ENCODE data around the gene CLIC4.
A peak's percentile ranks its signal among the peaks of the same experiment; 100 is the strongest.

Gene CLIC4

GRCh38 chr1:24859063-24860010 is 114.1 kb downstream of the CLIC4 start:
- DNase-seq (ENCODE audit: low spot score) = no peak

DNA sequence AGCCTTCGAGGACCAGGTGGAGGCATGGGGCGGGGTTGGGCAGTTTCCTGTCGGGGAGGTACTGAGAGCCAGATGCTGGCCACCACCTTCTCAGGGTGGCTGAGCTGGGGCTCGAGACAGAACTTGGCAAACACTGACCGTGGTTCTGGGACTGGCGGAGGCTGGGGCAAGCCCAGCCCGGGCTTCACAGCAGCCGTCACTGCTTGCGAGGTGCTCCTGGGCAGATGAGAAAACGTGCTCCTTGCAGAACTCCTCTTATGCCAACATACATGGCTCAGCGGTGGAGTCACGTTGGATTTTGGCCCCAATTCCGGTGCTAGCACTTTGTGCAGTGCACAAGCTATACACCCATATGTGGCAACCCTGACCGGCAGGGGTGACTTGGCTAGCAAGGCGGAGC is 115.6 kb downstream of the CLIC4 start:
- DNase-seq (ENCODE audit: low spot score) = no peak

GRCh38 chr1:24861821-24862727 is 116.8 kb downstream of the CLIC4 start:
- no peak for DNase-seq (ENCODE audit: low spot score)

- no peak for DNase-seq (ENCODE audit: low spot score)
These were observed 117.7 kb downstream of the CLIC4 start for GRCh38 chr1:24862775-24863483.

- no peak for DNase-seq (ENCODE audit: low spot score)
These were observed 119.1 kb downstream of the CLIC4 start for GRCh38 chr1:24864370-24864777.

- no peak for DNase-seq (ENCODE audit: low spot score)
These were observed 119.9 kb downstream of the CLIC4 start for GRCh38 chr1:24865168-24865567.

DNA sequence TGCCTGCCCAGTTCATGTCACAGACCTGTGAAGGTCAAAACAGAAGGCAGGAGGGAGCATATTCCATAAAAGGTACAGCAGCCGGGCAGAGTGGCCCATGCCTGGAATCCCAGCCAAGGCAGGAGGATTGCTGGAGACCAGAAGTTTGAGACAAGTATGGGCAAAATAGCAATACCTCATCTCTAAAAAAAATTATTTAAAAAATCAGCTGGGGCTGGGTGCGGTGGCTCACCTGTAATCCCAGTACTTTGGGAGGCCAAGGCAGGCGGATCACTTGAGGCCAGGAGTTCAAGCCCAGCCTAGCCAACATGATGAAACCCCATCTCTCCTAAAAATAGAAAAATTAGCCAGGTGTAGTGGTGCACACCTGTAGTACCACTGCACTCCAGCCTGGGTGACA is 120.3 kb downstream of the CLIC4 start:
- DNase-seq (ENCODE audit: low spot score) = no peak

GRCh38 chr1:24866211-24867083 is 121.2 kb downstream of the CLIC4 start:
- DNase-seq (ENCODE audit: low spot score) = no peak

GRCh38 chr1:24867084-24867870 is 122.0 kb downstream of the CLIC4 start:
- no peak for DNase-seq (ENCODE audit: low spot score)

DNA sequence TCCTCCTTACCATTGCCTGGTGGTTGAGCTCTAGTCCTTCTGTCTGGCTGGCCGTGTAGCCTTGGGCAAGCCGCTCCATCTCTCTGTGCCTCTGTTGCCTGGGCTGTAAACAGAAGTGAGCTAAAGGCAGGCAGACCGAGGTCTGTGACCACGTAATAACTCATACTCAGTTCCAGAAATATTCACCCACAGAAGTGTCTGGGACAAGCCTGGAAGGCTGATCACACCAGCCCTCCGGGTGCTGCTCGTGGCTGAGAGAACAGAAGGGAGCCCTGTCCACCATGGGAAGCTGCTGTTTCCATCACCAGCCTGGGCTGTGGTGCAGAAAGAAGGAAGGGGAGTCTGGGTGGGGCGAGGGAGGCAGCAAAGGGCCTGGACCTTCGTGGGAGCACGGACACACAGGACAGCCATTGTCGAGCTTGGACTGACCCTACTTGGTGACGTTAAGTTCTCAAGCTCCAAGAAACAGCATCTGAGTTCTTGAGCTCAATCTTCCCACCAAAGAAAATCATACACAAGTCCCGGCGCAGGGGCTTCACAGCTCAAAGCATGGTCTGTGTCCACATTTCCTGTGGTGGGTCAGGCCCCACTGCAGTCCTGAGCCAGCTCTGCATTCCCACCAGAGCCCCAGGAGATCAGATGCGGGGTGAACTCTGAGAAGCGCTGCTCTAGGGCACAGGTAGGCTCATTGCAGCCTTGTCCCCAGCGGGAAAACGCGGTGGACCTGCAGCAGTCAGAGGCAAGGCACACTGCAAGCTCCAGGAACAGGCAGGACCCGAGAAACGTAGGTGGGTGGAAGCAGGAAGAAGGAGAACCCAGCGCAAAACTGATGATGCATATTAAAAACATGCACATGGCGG is 123.0 kb downstream of the CLIC4 start:
- DNase-seq (ENCODE audit: low spot score) = no peak

DNA sequence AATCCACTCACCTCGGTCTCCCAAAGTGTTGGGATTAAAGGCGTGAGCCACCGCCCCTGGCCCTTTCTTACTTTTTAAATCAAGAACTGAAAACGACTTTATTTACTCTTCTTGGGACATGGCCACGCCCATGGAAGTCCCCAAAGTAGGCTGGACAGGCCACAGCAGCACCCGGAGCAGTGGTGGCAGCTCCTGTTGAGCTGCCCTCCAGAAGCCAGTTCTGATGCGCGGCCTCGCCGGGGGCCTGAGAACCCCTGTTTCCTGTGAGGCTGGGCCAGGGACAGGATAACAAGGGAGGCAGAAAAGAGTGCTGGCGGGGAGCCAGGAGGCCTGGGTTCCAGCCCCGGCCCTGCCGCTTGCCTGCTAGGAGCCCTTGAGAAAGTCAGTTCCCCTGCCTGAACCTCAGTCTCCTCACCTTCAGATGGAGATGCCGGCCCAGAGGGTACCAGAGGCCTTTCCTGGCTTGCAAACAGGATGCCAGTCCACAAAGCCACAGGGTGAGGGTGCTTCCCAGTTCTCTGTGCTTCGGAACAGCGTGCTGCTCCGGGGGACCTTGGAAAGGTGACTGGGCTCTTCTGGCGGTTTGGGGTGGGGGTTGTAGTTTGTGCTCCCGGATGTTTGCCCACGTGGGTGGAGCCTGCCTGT is 125.4 kb downstream of the CLIC4 start:
- DNase-seq (ENCODE audit: low spot score) = no peak

DNA sequence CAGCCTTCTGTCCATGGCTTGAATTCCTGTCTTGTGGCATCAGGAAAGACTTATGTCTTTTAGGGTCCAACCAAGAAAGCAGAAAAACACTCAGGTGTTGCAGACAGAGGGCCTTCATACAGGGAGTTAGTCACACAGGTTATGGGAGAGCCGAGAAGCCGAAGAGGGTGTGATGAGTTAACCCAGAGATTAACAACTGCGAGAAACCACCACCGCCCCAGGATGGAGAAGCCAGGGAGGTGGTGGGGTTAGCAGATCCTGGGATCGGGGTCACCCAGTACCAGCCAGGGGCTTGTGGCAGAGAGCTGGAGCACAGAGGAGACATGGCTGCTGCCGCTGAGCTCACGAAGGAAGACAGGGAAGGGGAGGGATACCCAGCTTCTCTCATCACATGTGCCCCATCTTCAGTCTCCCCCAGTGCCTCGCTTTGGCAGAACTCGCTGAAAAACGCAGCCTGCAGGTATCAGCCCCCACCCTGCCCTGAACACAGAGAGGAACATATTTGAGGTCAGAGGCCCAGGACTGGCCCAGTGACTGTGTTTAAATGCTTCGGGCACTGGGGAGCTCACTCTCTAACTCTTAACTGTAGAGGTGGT is 126.2 kb downstream of the CLIC4 start:
- no peak for DNase-seq (ENCODE audit: low spot score)

- DNase-seq (ENCODE audit: low spot score) = peak; percentile 56
These were observed 127.0 kb downstream of the CLIC4 start for GRCh38 chr1:24872061-24872850.

- no peak for DNase-seq (ENCODE audit: low spot score)
These were observed 127.9 kb downstream of the CLIC4 start for GRCh38 chr1:24873148-24873547.

DNA sequence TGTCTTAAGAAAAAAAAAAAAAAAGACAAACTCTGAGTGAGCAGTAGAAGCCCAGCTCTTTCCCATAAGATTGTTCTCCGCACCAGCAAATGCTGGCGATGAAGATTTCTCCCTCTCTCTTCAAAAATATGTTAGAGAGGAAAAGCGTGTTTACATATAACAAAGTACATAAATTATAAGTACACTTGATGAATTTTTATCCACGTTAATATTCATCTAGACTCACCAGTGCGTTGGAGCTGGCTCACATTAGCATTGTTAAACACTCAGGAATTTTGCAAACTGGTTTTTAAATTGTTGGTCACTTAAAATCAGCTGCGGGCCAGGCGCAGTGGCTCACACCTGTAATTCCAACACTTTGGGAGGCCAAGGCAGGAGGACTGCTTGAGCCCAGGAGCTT is 128.8 kb downstream of the CLIC4 start:
- DNase-seq (ENCODE audit: low spot score) = no peak

DNA sequence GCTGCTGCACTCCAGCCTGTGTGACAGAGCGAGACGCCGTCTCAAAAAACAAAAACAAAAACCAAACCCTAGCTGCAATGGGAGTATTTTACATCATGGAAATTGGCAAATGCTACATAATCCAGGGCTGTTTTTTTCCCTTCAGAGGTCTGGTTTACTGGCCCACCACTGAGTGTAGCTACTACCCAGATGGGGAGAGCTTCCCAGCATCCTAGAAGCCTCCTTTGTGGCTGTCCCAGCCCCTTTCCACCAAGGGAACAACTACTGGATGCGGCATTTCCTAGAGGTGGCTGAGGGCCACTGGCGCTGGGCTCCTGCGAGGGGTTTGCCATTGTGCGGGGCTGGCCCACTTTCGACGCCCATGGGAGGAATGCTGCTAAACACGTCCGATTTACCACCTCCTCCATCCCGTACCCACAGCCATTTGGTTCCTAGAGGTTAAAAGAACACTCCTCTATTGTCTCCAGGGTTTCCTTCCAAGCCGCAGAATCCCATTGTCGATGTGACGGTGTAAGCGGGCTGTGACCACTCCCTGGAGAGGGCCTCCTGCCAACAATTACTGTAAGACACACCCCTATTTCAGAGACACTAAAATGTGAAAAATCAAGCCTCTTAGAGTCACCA is 129.5 kb downstream of the CLIC4 start:
- DNase-seq (ENCODE audit: low spot score) = no peak

- DNase-seq (ENCODE audit: low spot score) = no peak
These were observed 130.0 kb downstream of the CLIC4 start for GRCh38 chr1:24875257-24875656.

Data from globus pallidus (tissue), 1 donor.